ENCODE measurements around the gene ZSWIM1. TPM values are rescaled to one million over a fixed set of nuclear protein-coding genes. Genes with fewer than 3 reads are reported as not detected.

The ZSWIM1 gene
- total and polyA plus RNA-seq, 10 of the 15 experiments (the other 5 are each of a cell fraction or from before 2014, with no cell fraction given): 2.4 to 16.0 (median 9.8) TPM

GRCh38 chr20:45880988-45881788 lies at the start of gene ZSWIM1 (continued):
- TF ChIP-seq PRDM15 (CRISPR knock-in tag; IDR thresholded peaks at IDR 0.05): no peak
- no peak for TF ChIP-seq CHD4 (IDR thresholded peaks at IDR 0.05)
- peak; percentile 67 for TF ChIP-seq RELB (IDR thresholded peaks at IDR 0.05; ENCODE audit: low read depth)
- no peak for TF ChIP-seq CHD1 (IDR thresholded peaks at IDR 0.05; ENCODE audit: low read depth, low read length)
- TF ChIP-seq HSF1 (IDR thresholded peaks at IDR 0.05; ENCODE audit: low read depth, low read length): no peak
- TF ChIP-seq SREBF2 (IDR thresholded peaks at IDR 0.05; ENCODE audit: low read length): no peak
- TF ChIP-seq ZNF384 (IDR thresholded peaks at IDR 0.05; ENCODE audit: borderline replicate concordance, low read depth, low read length): no peak
- no peak for TF ChIP-seq HDAC6 (IDR thresholded peaks at IDR 0.05; ENCODE audit: unreplicated experiment)
- TF ChIP-seq MXI1 (IDR thresholded peaks at IDR 0.05; ENCODE audit: low read depth, low read length): peak; percentile 94
- no peak; the same call in 1 of the 2 replicates for TF ChIP-seq MLLT1 (IDR thresholded peaks at IDR 0.05)
- no peak for TF ChIP-seq BRCA1 (IDR thresholded peaks at IDR 0.05; ENCODE audit: low read depth, low read length)
- no peak for TF ChIP-seq ZNF24 (IDR thresholded peaks at IDR 0.05)
- peak; percentile 88 for TF ChIP-seq PML (IDR thresholded peaks at IDR 0.05; ENCODE audit: low read length)
- TF ChIP-seq KAT2A (conservative IDR thresholded peaks at IDR 0.05; ENCODE audit: control insufficient read depth, low read depth, low read length): no peak
- no peak for TF ChIP-seq ATF3 (IDR thresholded peaks at IDR 0.05; ENCODE audit: borderline replicate concordance, extremely low read depth, low read depth, low read length)
- TF ChIP-seq STAT3 (IDR thresholded peaks at IDR 0.05; ENCODE audit: low read depth, low read length): no peak
- TF ChIP-seq RUNX3 (IDR thresholded peaks at IDR 0.05; ENCODE audit: low read length): peak; percentile 55; the same call in 1 of the 2 replicates
- TF ChIP-seq HCFC1 (IDR thresholded peaks at IDR 0.05; ENCODE audit: low read length): no peak; the same call in 1 of the 2 replicates
- TF ChIP-seq NFYB (IDR thresholded peaks at IDR 0.05; ENCODE audit: insufficient read depth, low read depth, low read length): peak; percentile 93
- TF ChIP-seq MEF2A (IDR thresholded peaks at IDR 0.05; ENCODE audit: insufficient read depth, low read depth, low read length): no peak
- TF ChIP-seq PAX5 (IDR thresholded peaks at IDR 0.05; ENCODE audit: borderline replicate concordance, low read depth, low read length): no peak
- no peak for TF ChIP-seq CBX5 (IDR thresholded peaks at IDR 0.05; ENCODE audit: low read depth)
- TF ChIP-seq TARDBP (IDR thresholded peaks at IDR 0.05; ENCODE audit: borderline replicate concordance): no peak

Measured in GM12878 (cell line).